ENCODE results near the gene TP73.

The TP73 gene

GRCh38 chr1:3783651-3784474, 131.5 kb downstream of the TP73 start:
- TF ChIP-seq CTCF (conservative IDR thresholded peaks at IDR 0.05; ENCODE audit: low read depth, low read length) = no peak
- H3K36me3 ChIP-seq (ENCODE audit: insufficient read depth) = peaks cover 8% of the 10 kb centered on the region; the same call in 1 of the 2 replicates
- H3K27ac ChIP-seq = no peak overlapping the region
- no peak overlapping the region for H3K9ac ChIP-seq
- no peaks in the 10 kb centered on the region for H4K20me1 ChIP-seq (ENCODE audit: insufficient read depth)
- no peaks in the 10 kb centered on the region for H3K4me1 ChIP-seq (ENCODE audit: low read depth, poor library complexity, severe bottlenecking)
- no peaks in the 10 kb centered on the region; the same call in 1 of the 2 replicates for H3K79me2 ChIP-seq (ENCODE audit: insufficient read depth, low read depth)
- H3K4me2 ChIP-seq = no peak overlapping the region
- H2AFZ ChIP-seq (ENCODE audit: low read depth) = no peak overlapping the region
- H3K27me3 ChIP-seq (ENCODE audit: insufficient read depth, low read depth) = no peaks in the 10 kb centered on the region
- no peak overlapping the region for H3K4me3 ChIP-seq (IDR thresholded peaks at IDR 0.05; ENCODE audit: insufficient read depth, low read depth, low read length)

- Histone ChIP-seq H3K9ac (no peak overlapping the region), H3K36me3 (ENCODE audit: insufficient read depth) (peaks cover 8% of the 10 kb centered on the region; the same call in 1 of the 2 replicates), H2AFZ (ENCODE audit: low read depth) (no peak overlapping the region), H3K27ac (no peak overlapping the region), H3K4me3 (IDR thresholded peaks at IDR 0.05; ENCODE audit: insufficient read depth, low read depth, low read length) (no peak overlapping the region), H3K4me2 (no peak overlapping the region), H3K4me1 (ENCODE audit: low read depth, poor library complexity, severe bottlenecking) (no peaks in the 10 kb centered on the region), H3K27me3 (ENCODE audit: insufficient read depth, low read depth) (no peaks in the 10 kb centered on the region), H4K20me1 (ENCODE audit: insufficient read depth) (no peaks in the 10 kb centered on the region), H3K79me2 (ENCODE audit: insufficient read depth, low read depth) (no peaks in the 10 kb centered on the region; the same call in 1 of the 2 replicates)
- no peak for TF ChIP-seq CTCF (conservative IDR thresholded peaks at IDR 0.05; ENCODE audit: low read depth, low read length)
Observed at GRCh38 chr1:3785045-3785444, 132.7 kb downstream of the TP73 start.

- Histone ChIP-seq H3K9ac (no peak overlapping the region), H3K27me3 (ENCODE audit: insufficient read depth, low read depth) (no peaks in the 10 kb centered on the region), H3K4me1 (ENCODE audit: low read depth, poor library complexity, severe bottlenecking) (no peaks in the 10 kb centered on the region), H3K4me2 (no peak overlapping the region), H3K4me3 (IDR thresholded peaks at IDR 0.05; ENCODE audit: insufficient read depth, low read depth, low read length) (no peak overlapping the region), H4K20me1 (ENCODE audit: insufficient read depth) (no peaks in the 10 kb centered on the region), H3K27ac (no peak overlapping the region), H3K36me3 (ENCODE audit: insufficient read depth) (peaks cover 8% of the 10 kb centered on the region; the same call in 1 of the 2 replicates), H3K79me2 (ENCODE audit: insufficient read depth, low read depth) (no peaks in the 10 kb centered on the region; the same call in 1 of the 2 replicates), H2AFZ (ENCODE audit: low read depth) (no peak overlapping the region)
- TF ChIP-seq CTCF (conservative IDR thresholded peaks at IDR 0.05; ENCODE audit: low read depth, low read length) = no peak
Observed at GRCh38 chr1:3785456-3786157, 133.3 kb downstream of the TP73 start.

Measured in KMS-11 (cell line).